HepG2 (cell line): ENCODE results near the gene ARF4. TPM values are rescaled to one million over a fixed set of nuclear protein-coding genes. Genes with fewer than 3 reads are reported as not detected.

ENCODE experiments used
- CREB3 ChIP-seq: sonication (generic); formaldehyde crosslinking; IDR thresholded peaks from 2 replicates; pipeline ENCODE4 v1.5.0; 2020; ENCODE audit warnings: missing genetic modification reagents
- EHMT2 ChIP-seq: fragments of 200-600 bp; sonication (generic); IDR thresholded peaks from 2 replicates; pipeline ENCODE4 v1.7.0; 2017; ENCODE audit warnings: antibody characterized with exemption, low read depth, low read length, borderline replicate concordance
- ERF ChIP-seq: IDR thresholded peaks from 2 replicates; pipeline ENCODE4 v1.6.1; 2018; ENCODE audit warnings: missing biosample characterization, missing genetic modification reagents
- FOXA3 ChIP-seq: IDR thresholded peaks from 2 replicates; pipeline ENCODE4 v1.6.1; 2016; ENCODE audit warnings: missing genetic modification reagents, missing compliant biosample characterization
- FOXO1 ChIP-seq: sonication (generic); formaldehyde crosslinking; IDR thresholded peaks from 2 replicates; pipeline ENCODE4 v1.4.0; 2020; ENCODE audit warnings: missing genetic modification reagents
- HDAC2 ChIP-seq: sonication (generic); formaldehyde crosslinking; IDR thresholded peaks from 2 replicates; pipeline ENCODE4 v1.4.0; 2020; ENCODE audit warnings: missing genetic modification reagents
- HOXD1 ChIP-seq: sonication (generic); formaldehyde crosslinking; IDR thresholded peaks from 2 replicates; pipeline ENCODE4 v1.5.0; 2020; ENCODE audit warnings: missing genetic modification reagents
- KDM6A ChIP-seq: IDR thresholded peaks from 2 replicates; pipeline ENCODE4 v1.6.1; 2016; ENCODE audit warnings: low read depth
- MATR3 ChIP-seq: sonication (generic); formaldehyde crosslinking; IDR thresholded peaks from 2 replicates; pipeline ENCODE4 v1.4.0; 2020; ENCODE audit warnings: missing genetic modification reagents
- NFKBIZ ChIP-seq: IDR thresholded peaks from 2 replicates; pipeline ENCODE4 v1.6.1; 2018; ENCODE audit warnings: missing genetic modification reagents, missing compliant biosample characterization
- ONECUT2 ChIP-seq: sonication (generic); formaldehyde crosslinking; IDR thresholded peaks from 2 replicates; pipeline ENCODE4 v1.4.0; 2020; ENCODE audit warnings: missing genetic modification reagents
- RORA ChIP-seq: sonication (generic); formaldehyde crosslinking; IDR thresholded peaks from 2 replicates; pipeline ENCODE4 v1.5.0; 2020; ENCODE audit warnings: mild to moderate bottlenecking, missing genetic modification reagents, moderate library complexity
- SIN3A ChIP-seq: IDR thresholded peaks from 2 replicates; pipeline ENCODE4 v1.6.1; 2011; ENCODE audit warnings: low read depth, mild to moderate bottlenecking, control low read depth, low read length, borderline replicate concordance
- SMAD1 ChIP-seq: sonication (generic); formaldehyde crosslinking; IDR thresholded peaks from 2 replicates; pipeline ENCODE4 v1.4.0; 2020; ENCODE audit warnings: missing genetic modification reagents, low read depth, mild to moderate bottlenecking, borderline replicate concordance
- STAT5B ChIP-seq: sonication (generic); formaldehyde crosslinking; IDR thresholded peaks from 2 replicates; pipeline ENCODE4 v1.4.0; 2020; ENCODE audit warnings: missing genetic modification reagents
- TARDBP ChIP-seq: sonication (generic); formaldehyde crosslinking; IDR thresholded peaks from 2 replicates; pipeline ENCODE4 v1.8.0; 2022; ENCODE audit warnings: mild to moderate bottlenecking, missing genetic modification reagents
- TBL1XR1 ChIP-seq: fragments of 150-350 bp; IDR thresholded peaks from 2 replicates; pipeline ENCODE4 v1.6.1; 2014; ENCODE audit warnings: borderline replicate concordance, low read length; ENCODE audit not compliant: partially characterized antibody
- ZBTB25 ChIP-seq: IDR thresholded peaks from 2 replicates; pipeline ENCODE4 v1.6.1; 2018; ENCODE audit warnings: missing genetic modification reagents
- ZBTB42 ChIP-seq: sonication (generic); formaldehyde crosslinking; IDR thresholded peaks from 2 replicates; pipeline ENCODE4 v1.5.0; 2020; ENCODE audit warnings: mild to moderate bottlenecking, missing genetic modification reagents
- ZNF263 ChIP-seq: sonication (generic); formaldehyde crosslinking; IDR thresholded peaks from 2 replicates; pipeline ENCODE4 v1.4.0; 2020; ENCODE audit warnings: missing genetic modification reagents
- ZNF34 ChIP-seq: sonication (generic); formaldehyde crosslinking; IDR thresholded peaks from 2 replicates; pipeline ENCODE4 v1.4.0; 2020; ENCODE audit warnings: mild to moderate bottlenecking, missing genetic modification reagents, borderline replicate concordance
- ZNF343 ChIP-seq: sonication (generic); formaldehyde crosslinking; IDR thresholded peaks from 2 replicates; pipeline ENCODE4 v1.4.0; 2020; ENCODE audit warnings: mild to moderate bottlenecking, missing genetic modification reagents
- ZNF460 ChIP-seq: sonication (generic); formaldehyde crosslinking; IDR thresholded peaks from 2 replicates; pipeline ENCODE4 v1.5.1; 2020; ENCODE audit warnings: missing genetic modification reagents, mild to moderate bottlenecking, borderline replicate concordance
- polyA plus RNA-seq, 8 experiments: library from polyadenylated mRNA; depleted of rRNA in 3 of 8; stranded (reverse) in 7 of 8; unstranded in 1 of 8; fragments of >200 nt; fragmentation: Illumina TruSeq in 4 of 8; extraction: Trizol in 4 of 8; gene quantifications; 2 replicates each; pipeline versions ENCODE4 v1.2.1 to v1.2.3, GENCODE V29; 2011 to 2016; ENCODE audit warnings: low read depth in 4 of 8, missing spikeins in 1 of 8, mixed read lengths in 1 of 8; ENCODE audit not compliant: insufficient read depth in 1 of 8
- total RNA-seq, 5 experiments: library from RNA; depleted of rRNA; stranded (reverse); fragments of >200 nt; fragmentation: Illumina TruSeq; extraction: Trizol; gene quantifications; 2 replicates each; pipeline ENCODE4 v1.2.3, GENCODE V29; 2016; ENCODE audit warnings: low read depth in 1 of 5
- TF ChIP-seq, protein P1 (sequence below): sonication (generic); formaldehyde crosslinking; IDR thresholded peaks from 2 replicates; pipeline ENCODE4 v1.5.0; 2020; ENCODE audit warnings: missing genetic modification reagents, mild to moderate bottlenecking, borderline replicate concordance
- TF ChIP-seq, protein P2 (sequence below): sonication (generic); formaldehyde crosslinking; IDR thresholded peaks from 2 replicates; pipeline ENCODE4 v1.4.0; 2020; ENCODE audit warnings: missing genetic modification reagents
- TF ChIP-seq, protein P3 (sequence below): sonication (generic); formaldehyde crosslinking; IDR thresholded peaks from 2 replicates; pipeline ENCODE4 v1.4.0; 2020; ENCODE audit warnings: missing genetic modification reagents

Gene ARF4
- total and polyA plus RNA-seq, 2 of the 13 experiments (the other 11 are each of a cell fraction or from before 2014, with no cell fraction given): 184 to 250 TPM

GRCh38 chr3:57555738-57556458, 41.2 kb downstream of the ARF4 start, which contains the start of gene PDE12 (continued):
- TF ChIP-seq NFKBIZ (CRISPR knock-in tag) (peak; percentile 75; the same call in 1 of the 2 replicates), TARDBP (CRISPR knock-in tag) (peak; percentile 95), SMAD1 (no peak), ZBTB42 (CRISPR knock-in tag) (0 out of 2 replicates have a peak, but pooled peaks have one; percentile 29), SIN3A (peak; percentile 97), KDM6A (CRISPR knock-in tag) (no peak), ZNF460 (CRISPR knock-in tag) (no peak; the same call in 1 of the 2 replicates), STAT5B (CRISPR knock-in tag) (peak; percentile 75; the same call in 1 of the 2 replicates), RORA (CRISPR knock-in tag) (no peak), ZBTB25 (peak; percentile 60), TBL1XR1 (peak; percentile 88), ONECUT2 (CRISPR knock-in tag) (0 out of 2 replicates have a peak, but pooled peaks have one; percentile 19), EHMT2 (peak; percentile 86; the same call in 1 of the 2 replicates), MATR3 (CRISPR knock-in tag) (no peak), ZNF343 (CRISPR knock-in tag) (0 out of 2 replicates have a peak, but pooled peaks have one; percentile 52), ZNF263 (CRISPR knock-in tag) (peak; percentile 62; the same call in 1 of the 2 replicates), HDAC2 (CRISPR knock-in tag) (peak; percentile 77), HOXD1 (CRISPR knock-in tag) (no peak), FOXA3 (CRISPR knock-in tag) (peak; percentile 73), ZNF34 (CRISPR knock-in tag) (no peak), FOXO1 (CRISPR knock-in tag) (peak; percentile 42; the same call in 1 of the 2 replicates), ERF (peak; percentile 92), CREB3 (CRISPR knock-in tag) (no peak)
- TF ChIP-seq, protein P1, sequence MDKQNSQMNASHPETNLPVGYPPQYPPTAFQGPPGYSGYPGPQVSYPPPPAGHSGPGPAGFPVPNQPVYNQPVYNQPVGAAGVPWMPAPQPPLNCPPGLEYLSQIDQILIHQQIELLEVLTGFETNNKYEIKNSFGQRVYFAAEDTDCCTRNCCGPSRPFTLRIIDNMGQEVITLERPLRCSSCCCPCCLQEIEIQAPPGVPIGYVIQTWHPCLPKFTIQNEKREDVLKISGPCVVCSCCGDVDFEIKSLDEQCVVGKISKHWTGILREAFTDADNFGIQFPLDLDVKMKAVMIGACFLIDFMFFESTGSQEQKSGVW (CRISPR knock-in tag): peak; percentile 75; the same call in 1 of the 2 replicates
- TF ChIP-seq, protein P2, sequence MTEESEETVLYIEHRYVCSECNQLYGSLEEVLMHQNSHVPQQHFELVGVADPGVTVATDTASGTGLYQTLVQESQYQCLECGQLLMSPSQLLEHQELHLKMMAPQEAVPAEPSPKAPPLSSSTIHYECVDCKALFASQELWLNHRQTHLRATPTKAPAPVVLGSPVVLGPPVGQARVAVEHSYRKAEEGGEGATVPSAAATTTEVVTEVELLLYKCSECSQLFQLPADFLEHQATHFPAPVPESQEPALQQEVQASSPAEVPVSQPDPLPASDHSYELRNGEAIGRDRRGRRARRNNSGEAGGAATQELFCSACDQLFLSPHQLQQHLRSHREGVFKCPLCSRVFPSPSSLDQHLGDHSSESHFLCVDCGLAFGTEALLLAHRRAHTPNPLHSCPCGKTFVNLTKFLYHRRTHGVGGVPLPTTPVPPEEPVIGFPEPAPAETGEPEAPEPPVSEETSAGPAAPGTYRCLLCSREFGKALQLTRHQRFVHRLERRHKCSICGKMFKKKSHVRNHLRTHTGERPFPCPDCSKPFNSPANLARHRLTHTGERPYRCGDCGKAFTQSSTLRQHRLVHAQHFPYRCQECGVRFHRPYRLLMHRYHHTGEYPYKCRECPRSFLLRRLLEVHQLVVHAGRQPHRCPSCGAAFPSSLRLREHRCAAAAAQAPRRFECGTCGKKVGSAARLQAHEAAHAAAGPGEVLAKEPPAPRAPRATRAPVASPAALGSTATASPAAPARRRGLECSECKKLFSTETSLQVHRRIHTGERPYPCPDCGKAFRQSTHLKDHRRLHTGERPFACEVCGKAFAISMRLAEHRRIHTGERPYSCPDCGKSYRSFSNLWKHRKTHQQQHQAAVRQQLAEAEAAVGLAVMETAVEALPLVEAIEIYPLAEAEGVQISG (CRISPR knock-in tag): peak; percentile 87
- TF ChIP-seq, protein P3, sequence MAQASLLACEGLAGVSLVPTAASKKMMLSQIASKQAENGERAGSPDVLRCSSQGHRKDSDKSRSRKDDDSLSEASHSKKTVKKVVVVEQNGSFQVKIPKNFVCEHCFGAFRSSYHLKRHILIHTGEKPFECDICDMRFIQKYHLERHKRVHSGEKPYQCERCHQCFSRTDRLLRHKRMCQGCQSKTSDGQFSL (CRISPR knock-in tag): no peak
